HG03469 (cell line): ENCODE results near the gene CNTN4.

Experiments
- ATAC-seq: cut with Tn5 transposase; IDR thresholded peaks from one replicate; pipeline ENCODE4 v1.9.1; 2021; ENCODE audit warnings: mild to moderate bottlenecking, moderate library complexity, moderate number of reproducible peaks; ENCODE audit not compliant: unreplicated experiment

The CNTN4 gene

DNA sequence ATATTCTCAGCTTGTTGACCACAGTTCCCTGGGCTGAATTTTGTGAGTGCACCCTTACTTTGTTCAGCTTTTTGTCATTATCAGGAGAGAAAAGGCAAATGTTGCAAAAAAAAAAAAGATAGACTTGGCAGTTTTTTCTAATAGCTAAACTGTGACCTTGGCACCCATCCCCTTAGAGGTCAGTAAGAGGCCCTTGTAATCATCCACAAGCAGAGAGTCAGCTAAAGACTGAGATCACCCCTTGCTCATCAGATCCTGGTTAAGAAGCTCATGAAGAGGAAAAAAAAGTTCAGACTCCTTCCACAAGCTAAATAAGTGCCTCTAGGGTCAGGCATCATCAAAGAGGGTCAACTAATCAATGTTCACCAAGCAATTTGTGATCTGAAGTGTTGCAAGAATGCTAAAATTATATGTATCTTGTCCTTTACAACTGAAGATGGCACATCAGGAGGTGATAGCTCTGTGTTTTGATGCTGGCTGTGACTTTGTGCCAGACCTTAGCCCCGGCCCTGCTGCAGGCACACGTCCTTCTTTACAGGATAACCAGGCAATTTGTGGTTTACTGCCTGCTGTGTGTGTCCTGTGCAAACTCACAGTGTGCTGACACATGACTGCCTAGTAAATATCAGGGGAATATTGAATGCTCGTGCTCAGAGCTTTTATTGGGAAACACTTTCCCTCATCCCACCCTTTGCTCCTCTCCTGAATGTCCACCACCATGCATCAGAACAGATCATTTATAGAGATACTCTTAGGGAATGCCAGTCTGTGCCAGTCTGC lies 748.6 kb downstream of the CNTN4 start:
- no peak for ATAC-seq

DNA sequence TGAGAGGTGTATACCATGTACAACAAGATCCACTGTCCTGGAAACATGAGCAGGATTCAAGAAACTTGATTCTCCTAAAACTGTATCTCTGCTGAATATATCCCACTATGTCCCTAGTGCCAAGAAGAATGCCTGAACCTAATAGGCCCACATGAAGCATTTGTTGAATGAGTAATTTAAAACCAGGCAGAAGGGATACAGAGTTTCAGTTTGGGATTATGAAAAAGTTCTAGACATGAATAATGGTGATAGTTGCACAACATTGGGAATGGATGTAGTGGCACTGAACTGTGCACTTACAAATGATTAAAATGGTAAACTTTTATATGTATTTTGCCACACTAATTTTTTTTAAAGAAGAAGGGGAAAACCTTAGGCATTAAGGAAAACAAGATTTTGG lies 750.4 kb downstream of the CNTN4 start:
- no peak for ATAC-seq

DNA sequence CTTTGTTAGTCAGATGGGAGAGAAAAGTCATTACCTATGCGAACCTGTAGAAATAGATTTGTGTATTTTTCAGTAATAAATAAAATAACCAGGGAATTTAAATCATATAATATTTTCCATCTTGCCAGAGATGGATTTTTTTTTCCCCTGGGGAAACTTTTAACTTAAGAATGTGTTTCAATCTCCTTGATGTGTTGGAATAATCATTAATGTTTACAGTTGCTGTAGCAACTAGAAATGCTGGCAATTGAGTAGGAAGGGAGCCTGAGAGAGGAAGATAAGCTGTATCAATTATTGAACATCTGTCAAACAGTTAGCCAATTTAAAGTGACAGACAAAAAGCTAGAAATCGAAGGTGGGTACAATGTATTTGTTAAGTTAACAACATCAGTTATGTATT lies 752.0 kb downstream of the CNTN4 start:
- no peak for ATAC-seq

DNA sequence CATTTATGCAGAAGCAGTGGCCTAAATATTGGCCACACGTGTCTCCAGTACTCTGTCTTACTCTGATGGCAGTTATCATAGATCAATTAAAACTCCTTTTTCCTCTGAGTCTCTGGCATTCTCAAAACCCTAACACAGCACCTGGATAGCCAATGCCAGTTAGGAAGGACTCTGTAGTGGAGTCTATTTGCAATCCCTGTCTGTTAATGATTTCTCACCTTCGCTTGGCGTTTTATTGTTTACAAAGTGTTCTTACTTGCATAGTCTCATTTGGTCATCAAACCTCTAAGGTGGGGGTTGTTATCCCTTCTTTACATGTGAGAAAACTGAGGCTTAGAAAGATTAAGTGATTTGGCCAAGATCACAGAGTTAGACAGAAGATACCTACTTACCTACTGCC lies 752.7 kb downstream of the CNTN4 start:
- no peak for ATAC-seq

DNA sequence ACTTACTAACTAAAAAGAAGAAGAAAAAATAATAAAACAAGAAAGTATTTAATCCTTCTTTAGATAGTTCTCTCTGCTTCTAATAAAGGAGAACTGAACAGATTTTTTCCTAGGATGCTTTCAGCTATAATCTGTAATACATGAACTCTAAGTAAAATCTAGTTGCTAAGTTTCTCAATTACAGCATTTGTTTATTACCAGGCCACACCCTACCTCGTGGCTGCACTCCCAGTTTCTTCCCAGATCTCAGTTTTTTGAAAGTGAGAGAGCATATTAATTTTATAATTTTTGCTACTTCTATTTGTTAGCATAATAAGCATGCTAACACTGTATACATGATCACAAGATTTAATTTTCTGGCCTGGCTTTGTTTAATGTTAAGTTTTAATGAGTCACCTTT lies 753.2 kb downstream of the CNTN4 start:
- no peak for ATAC-seq

DNA sequence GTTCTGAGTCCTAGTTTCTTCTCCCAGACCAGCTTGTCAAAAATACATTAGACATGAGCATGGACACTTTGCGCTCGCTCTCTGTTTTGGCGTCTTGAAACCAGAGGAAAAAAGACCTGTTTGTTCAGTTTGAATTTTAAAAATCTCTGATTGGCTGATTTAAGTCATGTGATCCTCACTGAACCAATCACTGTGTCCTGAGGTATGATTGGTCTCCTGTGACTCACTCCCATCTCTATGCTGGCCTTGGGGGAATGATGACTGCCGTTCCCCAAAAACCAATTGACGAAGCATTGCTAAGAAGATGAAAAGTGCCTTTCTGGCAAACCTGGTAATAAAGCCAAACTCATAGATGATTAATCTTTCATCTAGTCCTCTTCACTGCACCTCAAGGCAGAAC lies 755.0 kb downstream of the CNTN4 start:
- ATAC-seq: no peak

DNA sequence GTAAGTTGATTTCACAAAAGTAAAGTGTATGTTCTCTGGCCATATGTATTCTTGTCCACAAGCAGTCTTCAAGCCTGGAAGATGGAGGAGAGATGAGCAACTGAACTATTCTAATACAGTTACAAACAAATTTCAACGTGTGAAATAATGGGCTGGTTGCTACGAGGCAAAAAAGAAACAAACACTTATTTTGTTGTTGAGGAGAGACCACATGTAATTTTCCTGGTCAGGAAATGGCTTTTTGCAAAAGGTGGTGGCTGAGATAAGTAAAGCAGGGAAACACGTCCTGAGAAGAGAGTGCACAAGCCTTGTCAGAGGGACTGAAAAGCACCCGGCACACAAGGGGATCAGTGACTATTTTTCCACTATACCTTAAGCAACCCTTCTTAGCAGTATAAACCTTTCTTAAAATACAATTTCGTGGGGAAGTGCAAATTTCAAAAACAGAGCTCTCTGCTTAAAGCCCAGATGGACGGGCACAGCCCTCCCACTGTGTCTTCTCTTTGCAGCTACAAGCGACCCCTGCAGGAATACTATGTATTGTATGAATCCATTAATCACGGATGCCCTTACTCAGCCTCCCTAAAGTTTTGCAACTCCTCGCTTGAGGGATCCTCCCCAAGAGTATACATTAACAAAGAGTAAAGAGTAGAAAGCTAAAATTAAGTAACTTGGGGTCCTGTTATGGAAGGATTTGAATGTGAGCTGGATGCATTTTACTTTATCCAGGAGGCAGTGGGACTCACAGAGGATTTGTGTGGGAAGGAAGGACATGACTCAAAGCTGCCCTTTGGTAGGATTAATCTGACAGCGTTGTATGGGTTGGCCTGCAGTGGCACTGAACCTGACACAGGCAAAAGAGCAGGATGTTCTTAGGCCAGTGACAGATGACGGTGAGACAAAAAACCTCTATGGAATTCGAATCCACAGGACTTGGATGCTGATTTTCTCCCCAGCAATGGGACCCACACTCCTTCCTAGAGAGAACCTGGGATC lies 757.8 kb downstream of the CNTN4 start:
- ATAC-seq: no peak

DNA sequence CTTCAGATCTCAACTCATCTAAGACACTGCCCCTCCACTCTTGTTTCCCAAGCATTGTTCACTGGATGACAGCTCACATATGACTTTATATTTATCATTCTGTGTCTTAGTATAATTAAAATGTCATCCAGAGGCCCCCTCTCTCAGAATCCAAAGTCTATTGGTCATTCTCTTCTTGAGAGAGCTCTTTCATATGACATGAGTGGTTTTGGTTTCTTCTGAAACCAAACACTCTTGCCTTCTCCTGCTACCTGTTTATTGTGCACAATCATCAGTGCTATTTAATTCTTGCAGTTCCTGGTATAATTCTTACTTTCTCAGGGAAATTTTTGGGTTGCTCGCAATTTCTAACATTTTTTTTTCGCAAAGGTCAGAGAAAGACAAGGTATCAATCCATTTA lies 762.0 kb downstream of the CNTN4 start:
- ATAC-seq: no peak

DNA sequence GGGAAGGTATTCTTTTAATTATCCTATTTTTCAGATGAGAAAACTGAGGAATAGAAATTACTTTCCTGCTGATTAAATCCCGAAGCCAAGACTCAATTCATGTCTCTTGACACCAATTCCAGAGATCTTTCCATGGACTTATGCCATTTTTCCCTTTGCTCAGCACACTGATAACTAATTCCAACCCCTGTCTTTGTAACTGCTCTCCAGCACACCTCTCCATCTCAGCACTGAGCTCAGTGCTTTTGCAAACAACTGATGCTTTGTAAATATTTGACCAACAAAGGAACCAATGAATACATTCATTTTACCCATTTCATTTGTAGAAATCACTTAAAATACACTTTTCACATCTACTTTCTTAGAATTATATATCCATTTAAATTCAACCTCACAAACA lies 762.5 kb downstream of the CNTN4 start:
- ATAC-seq: no peak

DNA sequence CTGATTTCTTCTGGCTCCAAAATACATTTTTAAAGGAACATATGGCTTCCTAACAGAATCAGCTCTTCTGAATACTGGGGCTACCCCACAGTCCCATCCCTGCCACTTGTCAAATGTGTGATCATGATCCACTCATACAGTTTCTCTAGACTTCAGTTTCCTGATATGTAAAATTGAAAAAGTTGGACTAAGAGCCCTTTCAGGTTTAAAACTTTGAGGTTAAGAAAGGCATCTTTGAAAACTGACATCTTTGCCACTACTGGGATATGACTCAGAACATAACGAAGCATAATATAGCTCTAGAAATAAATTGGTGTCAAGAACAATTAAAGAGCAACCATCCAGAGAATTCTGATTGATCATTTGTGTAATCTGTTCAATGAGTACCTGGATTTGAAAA lies 763.3 kb downstream of the CNTN4 start:
- no peak for ATAC-seq

DNA sequence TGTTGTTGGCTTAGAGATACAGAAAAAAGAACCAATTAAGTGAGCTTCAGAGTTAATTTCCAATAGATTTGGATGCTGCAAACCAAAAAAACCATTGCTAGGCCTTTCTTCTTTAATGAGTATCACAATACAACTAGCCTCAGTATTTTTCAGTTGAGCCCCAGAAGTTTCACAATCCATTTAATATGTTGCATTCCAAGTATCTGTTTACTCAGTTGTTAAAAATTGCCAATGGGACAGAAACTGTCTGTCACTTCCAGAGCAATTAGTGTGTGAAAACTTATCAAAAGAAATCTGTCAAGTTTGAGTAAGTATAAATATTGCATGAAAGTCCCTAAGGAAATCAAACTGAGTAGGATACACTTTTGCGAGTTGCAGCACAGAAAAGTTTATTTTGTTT lies 763.7 kb downstream of the CNTN4 start:
- ATAC-seq: no peak

DNA sequence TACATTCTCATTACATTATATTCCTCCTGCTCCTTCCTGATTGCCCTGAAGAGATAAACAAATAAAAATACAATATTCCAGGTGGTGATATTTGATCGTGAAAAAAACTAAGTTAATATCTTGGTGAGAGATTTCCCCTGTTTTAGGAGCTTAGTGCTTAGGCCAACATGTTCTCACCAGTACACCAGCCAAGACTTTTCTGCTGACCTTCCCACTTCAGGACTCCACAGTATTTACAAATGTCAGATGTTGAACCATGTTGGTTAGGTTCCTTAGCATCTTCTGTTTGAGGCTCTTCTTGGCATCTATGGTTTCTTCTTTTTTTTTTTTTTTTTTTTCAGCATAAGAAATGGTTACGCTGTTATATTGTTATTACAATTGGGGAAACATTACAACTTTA lies 764.5 kb downstream of the CNTN4 start:
- no peak for ATAC-seq

DNA sequence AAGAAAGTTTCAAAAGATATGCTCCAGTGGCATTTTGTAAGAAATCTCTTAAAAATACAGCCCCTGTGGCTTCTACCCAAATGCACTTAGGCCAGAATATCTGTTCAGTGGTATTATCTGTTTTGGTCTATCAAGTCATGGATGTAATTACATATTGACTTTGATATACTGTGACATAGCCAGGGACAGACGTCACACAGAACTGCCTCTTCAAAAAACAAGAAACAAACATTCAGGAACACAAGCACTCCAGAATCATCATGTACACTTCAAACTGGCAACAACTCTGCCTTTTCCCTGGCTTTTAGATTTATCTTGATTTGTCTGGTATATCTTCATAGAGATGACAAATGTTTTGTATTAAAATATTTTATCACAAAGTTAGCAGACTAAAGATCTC lies 771.2 kb downstream of the CNTN4 start:
- ATAC-seq: no peak

DNA sequence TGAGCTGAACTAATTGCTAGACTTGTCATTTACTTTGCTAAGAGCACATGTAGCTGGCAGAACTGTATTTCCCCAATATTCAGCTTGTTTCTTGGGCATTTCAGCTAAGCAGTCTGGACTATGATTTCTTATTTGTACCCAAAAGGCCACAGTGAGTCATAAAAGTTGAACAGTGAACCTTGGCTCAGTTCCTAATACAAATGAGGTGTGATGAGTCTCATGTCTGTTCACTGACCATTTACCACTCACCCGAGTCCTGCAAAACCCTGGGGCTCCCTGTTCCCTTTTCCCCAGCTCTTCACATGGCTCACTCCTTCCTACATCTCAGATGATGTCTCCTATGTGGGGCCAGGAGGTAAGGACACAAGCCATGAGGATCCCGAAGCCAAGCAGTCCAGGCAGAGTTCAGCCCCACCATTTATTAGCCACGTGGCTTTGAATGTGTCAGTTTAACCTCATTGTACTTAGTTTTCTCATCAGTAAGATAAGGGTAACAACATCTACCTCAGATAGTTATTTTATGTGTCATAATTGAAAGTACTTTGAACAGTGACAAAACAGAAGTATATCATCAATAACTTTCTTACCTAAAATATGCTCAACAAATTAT lies 772.2 kb downstream of the CNTN4 start:
- no peak for ATAC-seq

DNA sequence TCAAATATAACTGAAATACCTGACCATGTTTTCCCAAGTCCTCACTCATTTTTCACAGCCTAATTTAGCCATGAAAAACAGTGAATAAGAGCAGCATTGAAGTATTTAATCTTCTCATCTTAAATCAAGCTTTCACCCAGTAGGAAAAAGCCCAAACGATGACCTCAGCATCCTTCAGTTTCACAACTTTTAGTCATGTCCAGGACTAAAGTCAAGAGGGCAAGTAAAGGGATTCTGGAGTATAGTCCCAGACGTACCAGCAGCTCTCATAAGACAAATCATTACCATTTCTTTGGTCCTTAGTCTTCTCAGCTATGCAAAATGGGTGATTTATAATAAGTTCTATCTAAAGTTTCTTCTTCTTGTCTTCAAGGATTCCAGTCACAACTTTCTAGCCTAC lies 774.2 kb downstream of the CNTN4 start:
- ATAC-seq: no peak

DNA sequence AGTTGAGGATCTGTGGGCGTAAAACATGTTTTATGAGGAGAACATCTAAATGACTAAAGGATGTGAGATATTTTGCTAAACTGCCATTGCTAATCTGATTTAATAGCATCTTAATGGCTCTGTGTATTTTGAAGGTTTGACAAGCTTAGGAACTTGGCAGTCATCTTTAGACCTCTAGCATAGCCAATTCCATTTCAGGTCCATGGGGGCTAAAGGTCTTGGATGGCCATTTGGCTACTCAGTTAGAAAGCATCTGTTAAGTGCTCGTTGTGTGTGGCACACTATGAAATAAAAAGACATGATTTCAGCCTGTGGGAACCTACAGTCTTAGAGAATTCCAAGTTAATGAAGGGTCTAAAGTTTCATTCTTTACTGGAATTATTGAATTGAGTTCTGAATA lies 775.3 kb downstream of the CNTN4 start:
- ATAC-seq: no peak

DNA sequence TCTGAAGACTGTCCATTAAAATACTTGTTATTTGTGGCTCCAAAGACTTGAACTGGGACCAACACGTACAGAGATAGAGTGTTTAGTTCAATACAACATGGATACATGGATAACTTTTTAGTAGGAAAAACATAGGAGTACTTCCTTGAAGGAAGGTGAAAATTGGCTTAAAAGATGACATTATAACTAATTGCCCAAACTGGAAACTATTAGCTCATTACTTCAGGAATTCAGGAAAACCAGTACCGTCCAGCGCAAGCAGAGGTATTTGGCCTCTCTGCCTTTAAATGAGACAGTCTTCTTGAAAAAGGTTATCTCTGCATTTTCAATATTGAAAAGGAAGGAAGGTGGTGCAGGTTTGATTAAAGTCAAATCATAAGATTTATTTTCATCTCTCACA lies 777.0 kb downstream of the CNTN4 start:
- no peak for ATAC-seq

DNA sequence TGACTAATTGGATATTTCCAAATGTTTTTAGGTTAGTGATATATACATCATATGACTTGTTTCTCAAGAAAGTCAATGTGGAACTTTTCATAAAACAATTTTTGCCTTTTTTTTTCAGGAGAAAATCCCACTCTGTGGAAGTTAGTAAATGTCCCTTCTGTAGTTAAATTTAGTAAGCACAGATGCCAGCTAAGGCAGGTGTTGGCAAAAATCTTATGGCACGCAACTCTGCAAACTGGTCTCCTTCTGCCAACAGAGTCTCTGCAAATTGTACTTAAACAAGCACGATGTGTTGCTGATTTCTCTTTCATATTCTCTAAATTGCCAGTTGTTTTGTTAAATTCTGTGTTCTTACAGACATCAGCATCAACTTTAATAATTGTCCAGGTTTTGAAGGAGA lies 777.7 kb downstream of the CNTN4 start:
- no peak for ATAC-seq

DNA sequence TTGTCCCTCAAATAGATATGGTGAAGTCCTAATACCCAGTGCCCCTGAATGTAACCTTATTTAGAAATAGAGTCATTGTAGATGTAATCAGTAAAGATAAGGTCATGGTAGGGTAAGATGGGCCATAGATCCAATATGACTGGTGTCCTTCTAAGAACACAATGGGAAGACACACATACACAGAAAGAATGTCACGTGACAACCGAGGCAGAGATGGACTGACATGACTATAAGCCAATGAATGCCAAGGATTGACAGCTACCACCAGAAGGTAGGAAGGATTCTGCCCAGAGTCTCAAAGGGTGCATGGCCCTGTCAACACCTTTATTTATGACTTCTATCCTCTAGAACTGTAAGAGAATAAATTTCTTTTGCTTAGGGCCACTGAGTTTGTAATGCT lies 780.4 kb downstream of the CNTN4 start:
- ATAC-seq: no peak

DNA sequence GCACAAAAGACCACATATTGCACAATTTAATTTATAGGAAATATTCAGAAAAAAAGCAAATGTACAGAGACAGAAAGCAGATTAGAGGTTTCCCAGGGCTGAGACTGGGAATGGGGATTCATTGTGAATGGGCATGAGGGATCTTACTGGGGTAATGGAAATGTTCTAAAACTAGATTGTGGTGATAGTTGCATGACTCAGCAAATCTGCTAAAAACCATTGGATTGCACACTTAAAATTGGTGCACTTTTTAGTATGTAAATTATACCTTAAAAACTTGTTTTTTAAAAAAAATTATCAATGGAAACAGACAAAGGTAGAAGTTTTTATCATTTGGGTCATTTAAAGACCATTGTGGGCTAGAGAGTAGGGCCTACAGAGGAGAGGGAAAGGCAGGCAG lies 780.9 kb downstream of the CNTN4 start:
- ATAC-seq: no peak

DNA sequence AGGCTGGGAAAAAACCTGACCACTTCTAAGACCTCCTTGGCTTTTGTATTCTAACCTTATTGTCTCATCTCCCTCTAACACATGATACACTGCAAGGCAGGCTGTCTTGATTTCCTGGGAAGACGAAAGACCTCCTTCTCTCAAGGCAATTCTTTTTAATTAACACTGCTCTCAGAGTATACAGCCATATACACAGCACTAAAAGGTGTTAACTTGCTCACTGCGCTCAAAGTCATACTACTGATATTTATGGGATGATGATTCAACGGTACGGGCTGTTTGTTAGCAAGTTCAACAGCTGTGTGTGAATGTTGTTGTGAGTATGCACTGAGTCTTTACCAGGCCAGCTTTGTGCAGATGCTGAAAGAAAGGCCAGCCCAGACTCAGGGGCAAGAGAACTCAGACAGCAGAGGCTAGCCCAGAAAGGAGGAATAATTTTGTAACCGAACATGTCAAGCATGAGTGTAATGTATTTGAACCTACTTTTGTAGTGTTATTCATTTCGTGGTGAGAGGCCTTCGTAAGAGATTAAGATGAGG lies 781.6 kb downstream of the CNTN4 start:
- ATAC-seq: no peak
